NCI-H524 (cell line): ENCODE results near the gene ARID1B.

Experiments used
- DNase-seq, 2 experiments: peaks; one replicate each; lab custom pipeline; 2025; lab: John Stamatoyannopoulos, UW

ARID1B gene

DNA sequence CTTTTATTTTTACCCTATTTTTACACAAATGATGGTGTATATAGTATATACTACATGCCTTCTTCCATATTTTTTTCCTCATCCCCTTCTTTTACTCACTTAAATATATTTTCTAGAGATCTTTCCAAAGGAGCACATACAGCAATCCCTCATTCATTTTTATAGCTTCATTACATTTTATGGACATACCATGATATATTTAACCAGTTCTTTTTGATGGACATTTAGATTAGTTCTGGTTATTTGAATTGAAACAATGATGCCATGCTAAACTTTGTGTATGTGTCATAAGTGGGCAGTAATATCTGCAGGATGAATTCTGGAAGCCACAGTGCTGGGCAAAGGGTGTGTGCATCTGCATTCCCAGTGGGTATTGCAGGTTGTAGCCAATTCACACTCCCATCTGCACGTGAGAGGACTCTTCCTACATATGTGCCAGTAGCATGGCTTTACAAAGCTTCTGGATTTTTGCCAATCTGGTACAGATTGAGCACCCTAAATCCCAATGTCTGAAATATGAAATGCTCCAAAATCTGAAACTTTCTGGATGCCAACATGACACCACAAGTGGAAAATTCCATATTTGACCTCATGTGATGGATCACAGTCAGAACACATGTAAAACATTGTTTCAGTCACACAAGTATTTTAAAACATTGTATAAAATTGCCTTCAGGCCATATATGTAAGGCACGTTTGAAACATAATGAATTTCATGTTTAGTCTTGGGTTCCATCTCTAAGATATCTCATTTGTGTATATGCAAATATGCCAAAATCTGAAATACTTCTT lies 127.2 kb downstream of the ARID1B start:
- DNase-seq, result no peak

DNA sequence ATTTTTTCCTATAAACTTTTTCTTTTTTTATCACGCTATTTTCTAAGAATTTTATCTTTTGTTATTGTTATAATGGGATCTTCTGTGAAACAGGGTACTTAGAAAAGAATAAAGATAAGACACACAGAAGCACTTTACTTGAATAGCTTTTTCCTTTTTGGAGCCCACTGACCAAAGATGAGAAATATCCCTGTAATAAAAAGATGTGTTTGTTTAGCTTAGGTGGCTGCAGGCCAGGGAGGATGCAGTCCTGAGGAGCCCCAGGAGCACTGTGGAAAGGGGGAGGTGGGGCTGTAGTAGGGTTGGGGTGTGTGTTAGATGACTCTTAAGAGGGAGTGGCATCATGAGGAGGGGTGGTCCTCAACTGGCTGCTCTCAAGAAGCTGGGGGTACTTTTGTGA lies 128.6 kb downstream of the ARID1B start:
- DNase-seq, result no peak

DNA sequence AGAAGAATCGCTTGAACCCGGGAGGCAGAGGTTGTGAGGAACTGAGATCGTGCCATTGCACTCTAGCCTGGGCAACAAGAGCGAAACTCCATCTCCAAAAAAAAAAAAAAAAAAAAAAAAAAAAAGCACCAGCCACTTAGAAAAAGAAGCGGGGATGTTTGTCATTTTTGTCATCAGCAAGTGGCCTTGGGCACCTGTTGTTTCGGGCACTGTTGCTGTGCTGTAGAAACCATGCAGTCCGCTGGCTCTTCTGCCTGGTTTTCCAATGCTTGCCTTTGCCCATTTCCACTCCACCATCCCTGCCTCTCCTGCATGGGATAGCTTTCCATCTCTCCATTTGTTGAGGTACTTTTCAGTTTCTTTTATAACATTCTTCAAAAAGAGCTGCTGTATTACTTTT lies 129.3 kb downstream of the ARID1B start:
- no peak for DNase-seq

DNA sequence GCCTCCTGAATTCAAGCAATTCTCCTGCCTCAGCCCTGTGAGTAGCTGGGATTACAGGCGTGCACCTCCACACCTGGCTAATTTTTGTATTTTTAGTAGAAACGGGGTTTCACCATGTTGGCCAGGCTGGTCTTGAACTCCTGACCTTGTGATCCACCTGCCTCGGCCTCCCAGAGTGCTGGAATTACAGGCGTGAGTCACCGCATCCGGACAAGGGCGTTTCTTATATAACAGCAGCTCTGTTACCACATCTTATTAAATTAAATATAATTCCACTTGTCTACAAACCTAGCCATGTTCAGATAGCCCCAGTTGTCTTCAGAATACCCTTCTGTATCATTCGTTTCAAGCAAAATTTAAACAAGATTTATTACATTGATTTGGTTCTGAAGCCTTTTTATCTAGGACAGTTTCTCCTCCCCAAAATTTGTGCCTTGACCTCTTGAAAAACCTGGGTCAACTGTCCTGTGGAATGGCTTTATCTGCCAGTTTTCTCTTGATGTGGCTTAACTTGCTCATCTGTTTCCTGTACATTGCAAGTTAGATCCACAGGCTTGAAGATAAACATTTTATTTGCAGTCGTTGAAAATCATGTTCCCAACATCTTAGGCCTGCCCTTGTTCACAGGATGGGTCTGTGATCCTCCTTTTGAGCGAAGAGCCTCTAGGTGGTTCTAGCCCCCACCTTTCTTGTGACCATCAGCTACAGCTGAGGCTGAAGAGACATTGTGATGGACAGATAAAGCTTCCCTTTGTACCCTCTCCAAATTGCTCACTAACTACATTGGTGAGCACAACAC lies 132.2 kb downstream of the ARID1B start:
- DNase-seq, result no peak

DNA sequence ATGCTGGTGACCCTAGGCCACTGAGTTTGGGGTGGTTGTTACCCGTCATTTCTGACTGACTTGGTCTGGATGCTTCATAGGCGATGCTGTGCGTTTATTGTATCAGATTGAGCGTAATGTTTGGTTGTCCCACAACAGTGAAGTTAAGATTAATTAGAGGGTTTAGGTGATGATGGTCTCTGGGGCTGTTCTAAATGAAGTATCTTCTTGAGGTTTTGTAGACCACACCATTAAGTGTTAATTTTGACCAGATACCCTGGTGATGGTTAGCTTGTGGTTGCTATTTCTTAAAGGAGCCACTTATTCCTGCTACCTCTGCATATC lies 132.8 kb downstream of the ARID1B start:
- no peak for DNase-seq

DNA sequence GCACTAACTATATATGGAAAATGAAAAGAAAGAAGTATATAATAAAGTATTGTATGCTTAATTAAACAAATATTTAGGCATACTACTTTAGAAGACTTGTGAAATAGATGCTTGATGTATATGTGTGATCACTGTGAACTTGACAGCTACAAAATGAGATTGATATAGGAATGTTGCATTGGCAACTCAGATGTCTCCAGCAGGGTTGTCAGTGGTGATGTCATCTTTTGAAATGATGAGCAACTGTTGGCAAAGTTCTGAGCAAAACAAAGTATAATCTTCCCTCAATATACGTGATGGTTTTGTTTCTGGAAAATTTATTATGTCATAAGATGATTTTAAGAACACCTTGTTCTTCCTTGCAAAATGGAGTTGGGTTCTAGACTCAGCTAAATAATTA lies 133.8 kb downstream of the ARID1B start:
- no peak for DNase-seq

DNA sequence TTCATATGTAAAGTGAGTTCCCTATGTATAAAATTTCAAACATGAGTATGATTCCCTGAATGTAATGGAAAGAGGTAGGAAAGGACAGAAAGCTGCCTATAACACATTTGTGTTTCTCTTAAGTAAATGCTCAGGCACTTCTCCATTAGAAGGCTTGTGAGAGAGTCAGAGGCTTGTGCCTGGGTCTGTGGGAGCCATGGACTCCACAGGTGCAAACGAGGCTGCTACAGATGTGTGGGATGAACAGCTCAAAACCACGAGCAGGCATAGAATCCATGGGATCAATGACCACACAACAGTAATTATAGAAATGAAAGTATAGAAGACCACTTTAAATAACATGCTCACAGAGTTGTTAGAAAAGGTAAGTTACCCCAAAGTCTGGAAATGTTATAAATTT lies 134.4 kb downstream of the ARID1B start:
- DNase-seq, result no peak

DNA sequence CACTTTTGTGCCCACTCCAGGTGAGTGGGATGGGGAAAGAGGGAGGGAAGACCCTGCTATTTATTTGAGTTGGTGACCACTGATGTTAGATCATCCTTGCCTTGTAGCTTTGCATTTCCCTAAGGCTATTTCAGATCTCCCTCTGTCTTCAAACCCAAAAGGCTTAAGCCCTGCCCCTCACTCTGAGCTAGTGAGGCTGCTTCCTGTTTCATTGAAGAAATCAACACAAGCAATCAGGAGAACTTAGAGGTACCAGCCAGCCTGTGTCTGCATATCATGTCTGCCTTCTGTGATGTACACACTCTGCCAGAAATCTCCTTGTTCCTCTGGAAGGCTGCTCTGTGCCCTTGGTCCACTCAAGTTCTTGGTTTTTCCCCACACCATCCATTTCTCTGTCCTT lies 135.3 kb downstream of the ARID1B start:
- DNase-seq, result no peak

DNA sequence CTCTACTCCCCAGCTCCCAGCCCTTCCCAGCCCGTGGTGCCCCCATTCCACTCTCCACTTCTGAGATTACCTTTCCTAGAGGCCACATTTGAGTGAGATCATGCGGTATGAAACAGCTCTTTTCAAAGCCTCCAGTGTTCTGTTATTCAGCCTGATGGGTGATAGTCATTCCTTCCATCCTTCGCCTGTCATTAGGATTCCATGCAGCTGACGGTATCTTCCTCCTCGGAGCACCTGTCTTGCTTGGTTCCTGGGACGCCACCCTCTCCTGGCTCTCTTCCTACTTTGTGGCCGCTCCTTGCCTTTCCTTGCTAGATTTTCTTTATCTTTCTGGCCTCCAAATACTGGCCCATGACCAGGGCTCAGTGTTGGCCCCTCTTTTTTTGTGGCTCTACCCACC lies 137.0 kb downstream of the ARID1B start:
- DNase-seq, result no peak

DNA sequence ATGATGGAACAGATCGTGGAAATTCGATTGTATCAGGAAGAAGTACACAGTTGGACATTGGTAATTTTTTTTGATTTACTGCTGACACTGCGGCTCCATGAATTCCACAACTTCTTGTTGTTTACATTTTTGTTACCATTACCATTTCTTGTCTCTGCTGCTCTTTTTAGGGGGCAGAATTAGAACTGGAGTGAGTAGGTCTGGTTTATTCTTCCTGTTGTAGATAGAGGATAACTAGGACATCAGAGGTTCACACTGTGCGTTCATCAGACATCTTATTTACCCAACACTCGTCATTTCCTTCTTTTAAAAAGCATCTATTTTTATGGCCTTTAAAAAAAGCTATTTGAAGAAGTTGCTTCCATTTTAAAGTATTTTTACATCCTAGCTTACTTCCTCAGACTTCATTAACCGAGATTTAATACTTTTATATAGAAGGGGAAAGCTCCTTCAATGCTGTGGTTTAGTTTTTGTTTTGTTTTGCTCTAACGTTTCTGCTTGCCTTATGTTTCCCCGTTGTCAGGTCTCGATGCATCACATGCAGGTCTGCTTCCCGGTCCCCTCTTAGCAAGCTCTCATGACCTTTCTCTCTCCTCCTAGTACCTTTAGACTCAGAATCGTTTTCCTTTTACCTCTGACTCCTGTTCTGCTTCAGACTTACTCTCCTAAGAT lies 139.1 kb downstream of the ARID1B start:
- no peak for DNase-seq

DNA sequence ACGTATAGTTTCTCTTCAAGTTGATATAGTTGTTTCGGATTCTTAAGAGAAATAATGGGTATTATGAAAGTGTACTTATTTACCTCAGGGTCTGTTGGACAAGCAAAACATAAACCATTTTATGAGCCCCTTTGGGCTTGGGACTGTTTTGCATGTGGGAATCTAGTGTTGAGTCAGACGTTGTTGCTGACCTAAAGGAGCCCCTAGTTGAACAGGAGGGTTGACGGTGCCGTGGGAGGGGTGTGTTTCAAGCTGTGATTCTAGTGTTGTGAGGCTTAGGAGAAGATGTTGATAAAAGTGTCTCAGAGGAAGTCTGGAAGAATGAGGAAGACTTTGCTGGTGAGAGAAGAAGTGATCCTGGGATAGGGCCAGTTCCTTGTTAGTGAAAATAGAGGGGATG lies 140.0 kb downstream of the ARID1B start:
- DNase-seq, result no peak

DNA sequence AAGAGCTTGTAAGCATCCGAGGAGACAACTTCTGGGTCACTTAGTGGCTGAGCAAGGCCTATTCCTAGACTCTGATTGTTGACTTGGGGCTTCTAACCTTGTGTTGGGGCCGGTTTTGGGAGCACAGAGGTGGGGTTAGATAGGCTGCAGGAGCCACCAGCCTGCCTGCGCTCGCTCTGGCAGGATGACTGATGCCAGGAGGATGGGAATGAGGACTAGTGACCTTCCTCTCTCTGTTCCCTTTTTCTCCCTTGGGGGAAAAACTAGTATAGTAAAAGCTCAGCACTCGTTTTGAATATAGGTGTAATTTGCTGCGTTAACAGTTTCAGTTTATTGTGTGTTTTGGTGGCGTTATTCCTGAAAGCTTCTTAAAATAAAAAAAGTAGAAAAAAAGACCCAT lies 141.5 kb downstream of the ARID1B start:
- no peak for DNase-seq

DNA sequence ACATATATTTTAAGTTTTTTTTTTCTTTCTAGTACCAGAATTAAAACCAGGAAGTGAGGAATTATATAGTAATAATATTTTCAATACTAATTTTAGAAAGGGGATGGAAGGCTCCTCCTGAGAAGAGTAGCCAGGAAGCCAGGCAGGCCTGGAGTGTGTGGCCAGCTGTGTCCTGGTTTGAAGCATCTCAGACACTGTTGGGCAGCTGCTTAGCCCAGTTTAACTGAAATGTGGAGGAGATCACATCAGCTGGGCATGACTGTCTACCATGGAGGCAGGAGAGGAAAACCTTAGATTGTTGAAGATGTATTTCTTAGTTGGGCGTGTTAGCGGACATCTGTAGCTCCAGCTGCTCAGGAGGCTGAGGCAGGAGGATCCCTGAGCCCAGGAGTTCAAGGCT lies 142.2 kb downstream of the ARID1B start:
- peak; percentile 62 to 80 for DNase-seq

DNA sequence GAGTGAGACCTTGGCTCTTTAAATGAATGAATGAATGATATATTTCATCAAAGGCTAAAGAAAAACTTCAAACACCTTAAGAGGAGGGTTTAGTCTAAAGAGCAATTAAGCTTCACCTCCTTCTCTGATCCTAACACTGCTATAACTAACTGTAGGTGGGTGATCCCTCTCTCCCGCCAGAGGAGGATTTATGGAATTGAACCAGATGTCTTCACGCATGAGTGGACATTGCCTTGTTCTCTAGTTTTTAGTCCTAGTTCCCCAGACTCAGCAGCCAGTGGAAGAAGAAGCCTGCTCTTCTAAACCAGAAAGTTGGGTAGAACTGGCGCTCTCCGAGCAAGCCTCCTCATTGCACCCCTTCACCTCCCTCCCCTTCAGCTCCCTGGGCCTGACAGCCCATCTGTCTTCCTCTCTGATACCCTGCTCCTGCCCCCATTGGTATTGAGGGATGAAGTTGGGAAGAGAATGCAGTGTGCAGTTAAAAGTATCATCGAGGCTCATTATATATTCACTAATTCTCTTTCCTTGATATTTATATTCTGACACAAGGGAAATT lies 142.7 kb downstream of the ARID1B start:
- peak; percentile 82 to 96 for DNase-seq

DNA sequence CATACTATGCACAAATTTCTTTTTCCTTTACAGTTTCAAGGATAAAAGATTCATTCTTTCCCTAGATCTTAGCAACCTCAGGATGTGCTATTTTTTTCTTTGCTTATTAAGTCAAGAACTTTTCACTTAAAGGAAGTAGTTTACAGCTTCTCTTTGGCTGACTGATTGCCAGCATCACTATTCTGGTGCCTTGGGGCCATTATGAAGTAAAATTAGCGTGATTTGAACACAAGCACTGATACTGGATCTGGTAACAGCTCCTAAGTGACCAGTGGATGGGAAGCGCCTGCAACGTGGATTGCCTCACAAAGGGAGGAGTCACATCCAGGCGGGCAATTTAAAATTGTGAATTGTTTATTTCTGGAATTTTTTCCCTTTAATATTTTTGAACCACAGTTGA lies 147.1 kb downstream of the ARID1B start:
- no peak for DNase-seq

DNA sequence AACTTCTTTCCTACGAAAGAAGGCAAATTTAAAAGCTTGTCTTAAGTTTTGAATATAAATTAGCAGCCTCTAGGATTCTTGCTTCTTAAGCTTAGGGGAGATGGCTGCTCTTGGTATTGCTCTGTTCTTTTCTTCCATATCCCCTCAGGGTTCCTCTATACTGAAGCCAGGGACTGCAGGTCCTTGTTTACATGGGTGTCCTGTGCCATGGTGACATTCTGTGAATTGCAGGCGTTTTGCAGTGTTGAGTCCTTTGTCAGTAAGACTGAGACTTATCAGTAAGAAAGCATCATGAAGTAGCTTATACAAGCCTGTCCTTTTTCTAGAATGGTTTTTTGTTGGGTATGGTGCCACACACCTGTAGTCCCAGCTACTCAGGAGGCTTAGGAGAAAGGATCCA lies 147.8 kb downstream of the ARID1B start:
- no peak for DNase-seq

DNA sequence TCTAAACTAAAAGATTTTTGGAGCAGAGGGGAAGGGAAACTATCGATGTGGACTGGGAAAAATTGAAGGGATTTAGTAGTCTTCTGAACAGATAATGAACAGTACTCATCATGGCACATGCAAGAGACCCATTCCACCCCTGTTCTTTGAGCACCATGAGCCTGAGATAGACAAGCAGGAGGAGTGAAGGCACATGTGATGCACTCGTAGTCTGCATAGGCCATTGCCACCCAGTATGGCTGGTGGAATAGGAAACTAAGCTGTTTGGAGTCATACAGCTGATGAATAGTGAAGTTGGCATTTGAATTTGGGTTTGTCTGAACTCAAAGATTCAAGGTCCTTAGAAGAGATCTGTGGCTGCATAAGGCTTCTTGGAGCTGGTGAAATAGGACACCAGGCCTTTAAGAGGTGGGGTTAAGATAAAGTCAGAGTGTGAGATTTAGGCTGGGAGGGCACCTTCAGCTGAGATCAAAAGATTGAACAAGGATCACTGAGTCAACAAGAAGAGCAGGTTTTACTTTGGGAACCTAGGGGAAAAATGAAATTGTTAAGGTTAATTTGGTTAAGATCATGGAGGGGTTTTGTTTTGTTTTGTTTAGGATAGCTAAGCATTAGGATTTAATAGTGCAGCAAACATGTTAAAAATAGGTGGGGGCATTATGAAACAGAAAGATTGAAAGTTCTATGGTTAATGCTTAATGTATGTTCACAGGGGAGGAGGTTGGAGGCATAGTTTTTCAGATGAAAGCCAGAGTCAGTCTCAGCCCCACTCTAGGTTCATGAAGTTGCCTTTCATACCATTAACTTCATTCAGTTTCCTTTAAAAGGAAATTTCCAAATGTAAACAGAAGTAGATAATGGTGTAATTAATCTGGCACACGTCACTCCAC lies 148.8 kb downstream of the ARID1B start:
- DNase-seq, result peak in 1 of 2 experiments; percentile 22

DNA sequence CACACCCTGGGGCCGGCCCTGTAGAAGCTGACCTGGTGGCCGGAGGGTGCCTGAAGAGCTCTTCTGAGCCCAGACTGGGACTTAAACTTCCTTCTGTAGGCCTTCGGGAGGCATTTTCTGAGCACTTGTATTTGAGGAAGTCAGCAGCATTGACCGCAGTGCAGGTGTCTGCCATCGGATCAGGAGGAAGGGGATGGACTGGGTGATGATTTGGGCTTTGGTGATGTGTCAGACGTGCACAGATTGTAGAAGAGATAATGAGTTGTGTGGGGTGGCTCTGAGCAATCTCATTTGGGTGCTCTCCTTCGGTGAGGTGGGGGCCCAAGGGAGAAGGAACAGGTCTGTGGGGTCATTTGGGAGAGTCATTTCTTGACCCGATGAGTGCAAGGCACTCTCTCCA lies 150.9 kb downstream of the ARID1B start:
- DNase-seq, result no peak

DNA sequence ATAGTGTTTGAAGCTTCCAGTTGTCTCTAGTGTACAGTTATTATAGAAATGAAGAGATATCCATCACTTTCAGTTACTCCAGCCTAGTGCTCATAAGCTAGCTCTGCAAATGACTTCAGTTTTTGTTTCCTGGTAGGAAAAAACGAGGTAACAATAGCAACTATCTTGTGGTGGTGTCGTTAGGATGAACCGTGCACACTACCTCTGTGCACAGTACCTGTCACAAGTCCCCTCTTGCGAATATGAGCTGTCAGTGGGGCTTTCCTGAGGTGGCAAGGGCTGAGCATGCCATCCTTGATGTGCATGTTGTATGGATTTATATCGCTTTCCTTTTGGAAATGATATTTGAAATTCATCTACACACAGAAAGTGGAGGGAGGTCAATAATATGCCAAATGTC lies 151.8 kb downstream of the ARID1B start:
- no peak for DNase-seq

DNA sequence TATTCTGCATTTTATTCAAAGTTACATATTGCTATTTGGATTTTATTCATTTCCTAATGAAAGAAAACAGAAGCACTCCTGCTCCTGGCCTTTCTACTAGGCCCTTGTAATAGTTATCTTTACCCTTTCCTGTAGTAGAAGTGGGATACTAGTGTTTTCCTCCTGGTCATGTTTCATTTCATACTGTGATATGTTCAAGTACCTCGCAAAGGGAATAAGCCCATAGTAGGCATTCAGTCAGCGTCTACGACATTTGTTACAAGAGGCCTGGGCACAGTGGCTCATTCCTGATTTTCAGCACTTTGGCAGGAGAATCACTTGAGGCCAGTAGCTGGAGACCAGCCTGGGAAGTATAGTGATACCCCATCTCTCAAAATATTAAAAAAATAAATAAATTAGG lies 154.1 kb downstream of the ARID1B start:
- DNase-seq, result no peak

DNA sequence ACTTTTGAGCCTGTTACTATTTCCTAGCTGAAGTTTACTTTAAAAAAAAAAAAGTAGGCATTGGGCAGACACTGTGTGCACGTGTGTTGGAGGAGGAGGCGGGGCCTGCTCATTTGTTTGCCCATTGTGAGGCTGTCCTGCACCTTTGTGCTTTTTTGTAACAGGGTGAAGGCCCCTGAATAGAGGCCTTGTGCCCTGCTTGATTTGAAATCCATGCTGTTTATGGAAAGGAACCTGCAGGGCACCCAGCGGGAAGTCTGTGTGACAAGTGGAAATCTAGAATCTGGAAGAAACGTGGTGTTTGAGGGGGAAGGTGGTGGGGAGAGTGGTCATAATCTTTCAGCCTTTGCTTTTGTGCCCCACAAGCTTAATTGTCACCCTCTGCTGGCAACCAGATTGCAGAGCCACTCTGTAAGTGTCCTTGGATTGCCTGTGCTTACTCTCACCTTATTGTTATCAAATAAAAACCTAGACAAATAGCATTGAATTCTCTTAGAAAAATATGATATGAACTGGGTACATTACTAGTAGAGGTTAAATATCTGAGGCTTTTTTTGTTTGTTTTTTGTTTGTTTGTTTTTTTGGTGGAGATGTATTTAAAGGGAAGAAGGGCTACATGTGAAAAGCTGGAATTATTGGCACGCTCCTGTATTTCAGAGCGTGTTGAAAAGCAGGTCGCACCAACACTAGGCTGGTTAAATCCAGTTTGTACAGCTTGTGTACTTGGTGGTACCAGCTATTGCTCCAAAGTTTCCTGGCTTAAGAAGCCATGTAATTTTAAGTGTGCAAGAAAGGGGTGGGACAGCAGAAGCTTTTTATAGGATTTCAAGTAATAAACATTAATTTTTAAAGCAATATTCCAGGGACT lies 156.3 kb downstream of the ARID1B start:
- peak; percentile 70 to 83 for DNase-seq
